Smooth muscle cell (in vitro differentiated cells): ENCODE measurements around the gene LY6G6F. TPM values are rescaled to one million over a fixed set of nuclear protein-coding genes. Genes with fewer than 3 reads are reported as not detected.

Source experiments
- DNase-seq: peaks from one replicate; lab custom pipeline; 2025; ENCODE audit not compliant: unreplicated experiment; lab: John Stamatoyannopoulos, UW
- H2AFZ ChIP-seq: fragments of 200-600 bp; sonication (generic); 2 replicates; pipeline ENCODE4 v1.6.0; 2016; ENCODE audit warnings: antibody characterized with exemption, low read depth, mild to moderate bottlenecking
- H3F3A ChIP-seq: fragments of 200-600 bp; sonication (generic); 2 replicates; pipeline ENCODE4 v1.6.0; 2017; ENCODE audit warnings: antibody characterized with exemption, low read depth
- H3K27ac ChIP-seq: fragments of 200-600 bp; sonication (generic); 2 replicates; pipeline ENCODE4 v1.5.1; 2016; ENCODE audit warnings: low read depth, mild to moderate bottlenecking
- H3K27me3 ChIP-seq: fragments of 200-600 bp; sonication (generic); 2 replicates; pipeline ENCODE4 v1.6.1; 2016; ENCODE audit warnings: low read depth, mild to moderate bottlenecking
- H3K36me3 ChIP-seq: fragments of 200-600 bp; sonication (generic); 2 replicates; pipeline ENCODE4 v1.5.1; 2016; ENCODE audit warnings: low read depth
- H3K4me1 ChIP-seq: fragments of 200-600 bp; sonication (generic); 2 replicates; pipeline ENCODE4 v1.5.1; 2016; ENCODE audit warnings: low read depth
- H3K4me2 ChIP-seq: fragments of 200-600 bp; sonication (generic); 2 replicates; pipeline ENCODE4 v1.6.0; 2016; ENCODE audit warnings: mild to moderate bottlenecking
- H3K4me3 ChIP-seq: fragments of 200-600 bp; sonication (generic); 2 replicates; pipeline ENCODE4 v1.5.1; 2016; ENCODE audit warnings: mild to moderate bottlenecking
- H3K79me2 ChIP-seq: fragments of 200-600 bp; sonication (generic); 2 replicates; pipeline ENCODE4 v1.6.0; 2016; ENCODE audit warnings: low read depth, mild to moderate bottlenecking
- H3K9ac ChIP-seq: fragments of 200-600 bp; sonication (generic); 2 replicates; pipeline ENCODE4 v1.6.0; 2016; ENCODE audit warnings: low read depth
- H3K9me3 ChIP-seq: fragments of 200-600 bp; sonication (generic); replicated peaks from 2 replicates; pipeline ENCODE4 v1.5.1; 2016; ENCODE audit warnings: low read depth
- H4K20me1 ChIP-seq: fragments of 200-600 bp; sonication (generic); 2 replicates; pipeline ENCODE4 v1.6.0; 2016; ENCODE audit warnings: low read depth
- CTCF ChIP-seq: fragments of 200-600 bp; sonication (generic); IDR thresholded peaks from 2 replicates; pipeline ENCODE4 v1.5.1; 2017; ENCODE audit warnings: borderline replicate concordance, mild to moderate bottlenecking, antibody characterized with exemption; ENCODE audit not compliant: insufficient read depth, poor library complexity, severe bottlenecking
- WGBS: methylation state at CpG from one replicate; pipeline ENCODE4 v1.1.7; 2016; ENCODE audit warnings: low lambda C conversion rate; 5-methylcytosine and 5-hydroxymethylcytosine counted together
- polyA plus RNA-seq: library from polyadenylated mRNA; unstranded; fragments of >200 nt; fragmentation: Nextera tagmentation; extraction: Ambion mirVana; gene quantifications from 2 replicates; pipeline ENCODE4 v1.2.1, GENCODE V29; 2016
- total RNA-seq: library from RNA; depleted of rRNA; stranded (reverse); fragments of >200 nt; gene quantifications from 2 replicates; pipeline ENCODE4 v1.2.3, GENCODE V29; 2014

The LY6G6F gene
- total and polyA plus RNA-seq, 2 experiments from 2014 or later: not detected

DNA sequence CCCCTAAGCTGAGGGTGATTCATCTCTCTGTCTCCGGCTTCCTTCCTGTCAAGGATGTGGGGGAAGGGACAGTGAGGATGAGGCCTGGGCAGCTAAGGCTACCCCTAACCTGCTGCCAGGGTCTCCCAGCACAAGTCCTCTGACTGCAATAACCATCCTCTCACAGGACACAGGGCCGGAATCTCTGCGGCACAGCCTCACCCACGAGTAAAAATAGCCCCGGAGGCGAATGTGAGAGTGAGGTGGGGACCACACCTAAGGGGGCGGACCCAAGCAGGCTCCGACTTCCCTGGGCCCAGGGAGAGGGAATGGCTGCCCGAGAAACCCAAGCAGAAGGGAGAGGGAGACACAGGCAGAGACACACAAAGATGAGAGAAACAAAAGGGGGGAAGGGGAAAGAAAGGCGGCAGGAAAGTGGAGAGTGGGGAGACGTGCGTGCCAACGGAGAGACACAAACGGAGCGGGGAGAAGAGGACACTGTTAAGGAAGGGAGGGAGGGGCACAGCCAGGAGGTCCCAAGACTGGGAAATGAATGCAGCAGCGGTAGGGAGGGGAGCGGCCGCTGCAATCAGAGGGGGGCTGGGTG is 28.2 kb downstream of the LY6G6F start:
- no peak for TF ChIP-seq CTCF
- H3K27ac ChIP-seq: peak overlapping the region; percentile 84
- H3K9me3 ChIP-seq: no peaks in the 10 kb centered on the region
- H3F3A ChIP-seq: peaks cover 60% of the 10 kb centered on the region
- H3K27me3 ChIP-seq: no peaks in the 10 kb centered on the region
- H3K36me3 ChIP-seq: no peaks in the 10 kb centered on the region
- peak overlapping the region; percentile 100 for H3K4me2 ChIP-seq
- H3K9ac ChIP-seq: peak overlapping the region; percentile 89
- peaks cover 45% of the 10 kb centered on the region for H4K20me1 ChIP-seq
- H3K4me1 ChIP-seq: peaks cover 44% of the 10 kb centered on the region
- peak overlapping the region; percentile 99 for H3K4me3 ChIP-seq
- H2AFZ ChIP-seq: no peak overlapping the region
- 1% methylated on average over 16 of the region's 18 CpGs for WGBS
- peaks cover 47% of the 10 kb centered on the region for H3K79me2 ChIP-seq
- DNase-seq: no peak

- Histone ChIP-seq H3F3A (peaks cover 53% of the 10 kb centered on the region), H3K79me2 (peaks cover 47% of the 10 kb centered on the region), H3K27ac (peak within 1 kb of the TSS; percentile 84), H3K4me1 (peaks cover 45% of the 10 kb centered on the region), H3K4me2 (peak within 1 kb of the TSS; percentile 100), H3K36me3 (no peaks in the 10 kb centered on the region), H3K27me3 (no peaks in the 10 kb centered on the region), H2AFZ (peak within 1 kb of the TSS; percentile 68), H3K4me3 (peak within 1 kb of the TSS; percentile 99), H3K9me3 (no peaks in the 10 kb centered on the region), H4K20me1 (peaks cover 38% of the 10 kb centered on the region), H3K9ac (peak within 1 kb of the TSS; percentile 89)
- 1% methylated on average over 13 of the region's 24 CpGs for WGBS
- DNase-seq: peak; percentile 59
- no peak for TF ChIP-seq CTCF
These were observed 29.5 kb downstream of the LY6G6F start, which contains the start of gene CLIC1 for GRCh38 chr6:31736021-31736767. CLIC1 (minus strand) TSS chr6:31736530; CDS start chr6:31736300, 230 bp downstream.

- H2AFZ ChIP-seq: peak overlapping the region; percentile 68
- peak overlapping the region; percentile 89 for H3K9ac ChIP-seq
- H3K36me3 ChIP-seq: no peaks in the 10 kb centered on the region
- H3K4me2 ChIP-seq: peak overlapping the region; percentile 100
- no peaks in the 10 kb centered on the region for H3K9me3 ChIP-seq
- peak overlapping the region; percentile 99 for H3K4me3 ChIP-seq
- 48% methylated on average over 10 of the region's 10 CpGs for WGBS
- H3K4me1 ChIP-seq: peaks cover 45% of the 10 kb centered on the region
- peak overlapping the region; percentile 84 for H3K27ac ChIP-seq
- no peak for TF ChIP-seq CTCF
- no peaks in the 10 kb centered on the region for H3K27me3 ChIP-seq
- H3F3A ChIP-seq: peaks cover 46% of the 10 kb centered on the region
- peaks cover 47% of the 10 kb centered on the region for H3K79me2 ChIP-seq
- peaks cover 32% of the 10 kb centered on the region for H4K20me1 ChIP-seq
- no peak for DNase-seq
These were observed 30.2 kb downstream of the LY6G6F start for GRCh38 chr6:31736768-31737314.
